OCI-LY7 (cell line): Measurements from ENCODE around the gene TECTA. TPM values are rescaled to one million over a fixed set of nuclear protein-coding genes. Genes with fewer than 3 reads are reported as not detected.
"Not testable (repeated sequence)": the region's sequence is repeated elsewhere in the genome, so short reads cannot be mapped to it uniquely, and the experiment has no call there.

Experiments
- BruUV-seq: library from RNA; stranded (reverse); fragments of 400-500 nt; replicated peaks from 2 replicates; lab custom pipeline; 2021; lab: Mats Ljungman, UMichigan
- CTCF ChIA-PET: fragments of 300-600 bp; sonication (Branson Sonifier 250); formaldehyde crosslinking; loops from one replicate; lab custom pipeline; 2022; ENCODE audit warnings: antibody characterized with exemption; ENCODE audit not compliant: unreplicated experiment; lab: Charles Lee
- POLR2A ChIA-PET: fragments of 300-600 bp; sonication (Branson Sonifier 250); formaldehyde crosslinking; loops from one replicate; lab custom pipeline; 2022; ENCODE audit warnings: antibody characterized with exemption; lab: Charles Lee
- DNase-seq: peaks from one replicate; pipeline ENCODE4 v3.0.0-alpha.2; 2015; ENCODE audit warnings: low spot score
- H2AFZ ChIP-seq: fragments of 200-600 bp; sonication (generic), shearing (Covaris generic); 2 replicates; pipeline ENCODE4 v1.6.1; 2014; ENCODE audit warnings: mild to moderate bottlenecking, antibody characterized with exemption, low read length, moderate library complexity
- H3K27ac ChIP-seq: fragments of 200-600 bp; sonication (generic); 2 replicates; pipeline ENCODE4 v1.5.1; 2014; ENCODE audit warnings: mixed run types, low read depth, mild to moderate bottlenecking, moderate library complexity, low read length, inconsistent platforms; ENCODE audit not compliant: poor library complexity, severe bottlenecking
- H3K36me3 ChIP-seq: fragments of 200-600 bp; sonication (generic); 2 replicates; pipeline ENCODE4 v1.6.1; 2014; ENCODE audit warnings: mild to moderate bottlenecking, antibody characterized with exemption, low read length, moderate library complexity, mixed read lengths; ENCODE audit not compliant: insufficient read depth
- H3K4me1 ChIP-seq: fragments of 200-600 bp; sonication (generic); 2 replicates; pipeline ENCODE4 v1.5.1; 2014; ENCODE audit warnings: mild to moderate bottlenecking, low read length; ENCODE audit not compliant: insufficient read depth, poor library complexity, severe bottlenecking
- H3K4me2 ChIP-seq: fragments of 200-600 bp; sonication (generic); 2 replicates; pipeline ENCODE4 v1.6.1; 2014; ENCODE audit warnings: mild to moderate bottlenecking, low read length
- H3K4me3 ChIP-seq: fragments of 200-600 bp; sonication (generic); 2 replicates; pipeline ENCODE4 v1.5.1; 2014; ENCODE audit warnings: mild to moderate bottlenecking, low read depth, low read length; ENCODE audit not compliant: poor library complexity, severe bottlenecking
- H3K79me2 ChIP-seq: fragments of 200-600 bp; sonication (generic); 2 replicates; pipeline ENCODE4 v1.6.1; 2016; ENCODE audit warnings: low read depth, mild to moderate bottlenecking, low read length, moderate library complexity, mixed read lengths; ENCODE audit not compliant: insufficient read depth
- H3K9me2 ChIP-seq: fragments of 200-600 bp; sonication (generic); 2 replicates; pipeline ENCODE4 v1.6.1; 2016; ENCODE audit warnings: mild to moderate bottlenecking, low read length, mixed read lengths; ENCODE audit not compliant: insufficient read depth
- H3K9me3 ChIP-seq: fragments of 200-600 bp; sonication (generic); 2 replicates; pipeline ENCODE4 v1.6.1; 2014; ENCODE audit warnings: mild to moderate bottlenecking, mixed run types, low read length, mixed read lengths
- H4K20me1 ChIP-seq: fragments of 200-600 bp; sonication (generic); 2 replicates; pipeline ENCODE4 v1.6.1; 2014; ENCODE audit warnings: mild to moderate bottlenecking, antibody characterized with exemption, low read length, moderate library complexity, mixed read lengths; ENCODE audit not compliant: insufficient read depth
- EZH2phosphoT487 ChIP-seq: fragments of 200-600 bp; sonication (generic); IDR thresholded peaks from 2 replicates; pipeline ENCODE4 v1.6.1; 2018; ENCODE audit warnings: low read depth, borderline replicate concordance, mild to moderate bottlenecking, mixed run types, antibody characterized with exemption, low read length, moderate library complexity, mixed read lengths
- intact Hi-C: fragments of 100-400 bp; cut with micrococcal nuclease; formaldehyde crosslinking; loops from one replicate; pipeline ENCODE4 v1.10.0; 2022; ENCODE audit not compliant: unreplicated experiment
- total RNA-seq, 2 experiments: library from RNA; depleted of rRNA in 1 of 2; stranded (reverse); fragments of >200 nt in 1 of 2; shearing (Covaris generic) in 1 of 2; gene quantifications; 2 replicates each; pipeline ENCODE4 v1.2.3, GENCODE V29; 2014 to 2022
- TF ChIP-seq, protein P1 (sequence below): fragments of 200-600 bp; sonication (generic); conservative IDR thresholded peaks from 2 replicates; pipeline ENCODE4 v1.5.1; 2014; ENCODE audit warnings: mild to moderate bottlenecking, antibody characterized with exemption, low read length, moderate library complexity, mixed read lengths

The TECTA gene
- total RNA-seq, 2 experiments from 2014 or later = 0.32 to 0.48 TPM

DNA sequence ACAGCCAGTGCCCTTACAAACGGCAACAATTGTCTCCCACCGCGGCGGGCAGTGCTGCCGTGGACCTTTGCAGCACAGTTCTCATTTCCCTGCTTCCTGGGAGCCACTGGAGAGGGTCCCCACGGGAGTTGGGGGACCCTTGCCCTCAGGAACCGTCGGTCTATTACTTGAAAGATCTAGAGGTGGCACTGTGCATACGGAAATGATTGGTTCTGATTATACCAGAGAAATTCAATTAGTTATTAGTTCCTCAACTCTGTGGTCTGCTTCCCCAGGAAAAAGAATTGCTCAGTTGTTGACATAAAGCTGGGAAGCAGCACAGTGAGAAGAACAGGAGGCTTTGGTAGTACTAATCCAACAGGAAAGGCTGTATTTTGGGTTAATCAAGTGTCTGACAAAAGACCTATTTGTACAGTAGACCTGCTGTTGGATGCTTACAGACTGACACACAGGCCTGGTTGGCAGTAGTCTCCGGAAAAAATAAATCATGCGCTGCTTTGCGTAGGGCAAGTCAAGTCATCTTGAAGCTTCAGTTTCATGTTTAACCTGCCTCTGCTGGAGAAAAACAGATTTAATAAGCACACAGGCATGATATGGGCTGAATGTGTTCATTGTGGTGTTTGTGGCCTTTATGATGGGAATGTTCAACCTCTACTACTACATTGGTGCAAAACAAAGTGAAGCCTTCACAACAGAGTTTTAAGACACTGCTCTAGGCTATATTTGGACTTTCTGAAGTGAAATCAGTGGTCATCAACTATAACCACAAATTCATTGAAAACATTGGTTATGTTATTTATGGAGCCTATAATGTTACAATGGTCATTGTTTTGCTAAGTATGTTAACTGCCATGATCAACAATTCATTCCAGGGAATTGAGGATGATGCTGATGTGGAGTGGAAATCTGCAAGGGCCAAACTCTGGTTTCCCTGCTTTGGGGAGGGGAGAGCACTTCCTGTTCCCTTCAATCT, 136.9 kb downstream of the TECTA start:
- Histone ChIP-seq H3K4me3 (peak overlapping the region; percentile 49), H4K20me1 (no peaks in the 10 kb centered on the region), H2AFZ (peak overlapping the region; percentile 98), H3K9me3 (no peaks in the 10 kb centered on the region), H3K4me1 (peaks cover 29% of the 10 kb centered on the region), H3K9me2 (no peaks in the 10 kb centered on the region), H3K36me3 (no peaks in the 10 kb centered on the region), H3K79me2 (no peaks in the 10 kb centered on the region), H3K4me2 (peak overlapping the region; percentile 75), H3K27ac (peak overlapping the region; percentile 55)
- DNase-seq = peak; percentile 33
- POLR2A ChIA-PET = interaction anchor here (1.0 kb wide), 1 partner anchor 8 kb away, joined by 5 read pairs; no protein-coding TSS in a partner anchor
- intact Hi-C loops = loop anchor here (5.0 kb wide), 1 partner anchor 54 kb away; the partner anchor contains the start of gene SC5D
- no TSS peak for BruUV-seq
- CTCF ChIA-PET = no interaction called here
- TF ChIP-seq EZH2phosphoT487 = no peak
- TF ChIP-seq, protein P1, sequence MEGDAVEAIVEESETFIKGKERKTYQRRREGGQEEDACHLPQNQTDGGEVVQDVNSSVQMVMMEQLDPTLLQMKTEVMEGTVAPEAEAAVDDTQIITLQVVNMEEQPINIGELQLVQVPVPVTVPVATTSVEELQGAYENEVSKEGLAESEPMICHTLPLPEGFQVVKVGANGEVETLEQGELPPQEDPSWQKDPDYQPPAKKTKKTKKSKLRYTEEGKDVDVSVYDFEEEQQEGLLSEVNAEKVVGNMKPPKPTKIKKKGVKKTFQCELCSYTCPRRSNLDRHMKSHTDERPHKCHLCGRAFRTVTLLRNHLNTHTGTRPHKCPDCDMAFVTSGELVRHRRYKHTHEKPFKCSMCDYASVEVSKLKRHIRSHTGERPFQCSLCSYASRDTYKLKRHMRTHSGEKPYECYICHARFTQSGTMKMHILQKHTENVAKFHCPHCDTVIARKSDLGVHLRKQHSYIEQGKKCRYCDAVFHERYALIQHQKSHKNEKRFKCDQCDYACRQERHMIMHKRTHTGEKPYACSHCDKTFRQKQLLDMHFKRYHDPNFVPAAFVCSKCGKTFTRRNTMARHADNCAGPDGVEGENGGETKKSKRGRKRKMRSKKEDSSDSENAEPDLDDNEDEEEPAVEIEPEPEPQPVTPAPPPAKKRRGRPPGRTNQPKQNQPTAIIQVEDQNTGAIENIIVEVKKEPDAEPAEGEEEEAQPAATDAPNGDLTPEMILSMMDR = peak; percentile 47; the same call in 1 of the 2 replicates

DNA sequence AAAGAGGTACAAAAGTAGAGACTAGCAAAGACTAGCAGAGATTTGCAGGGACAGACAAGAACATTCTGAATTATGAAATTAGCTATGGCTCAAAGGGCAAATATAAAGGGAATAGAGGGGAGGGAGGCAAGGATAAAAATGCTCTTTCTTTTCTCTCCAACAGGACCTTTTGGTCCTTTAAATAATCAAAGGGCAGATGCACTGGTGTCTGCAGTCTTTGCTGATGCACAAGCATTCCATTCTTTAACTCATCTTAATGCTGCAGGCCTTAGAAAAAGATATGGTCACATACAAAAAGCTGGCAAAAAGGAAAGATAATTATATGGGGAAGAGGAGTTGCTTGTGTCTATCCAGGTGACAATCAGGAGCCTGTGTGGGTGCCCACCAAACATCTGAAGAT, 137.9 kb downstream of the TECTA start:
- no peak overlapping the region for H3K27ac ChIP-seq
- H3K4me2 ChIP-seq = no peak overlapping the region
- no peak overlapping the region for H2AFZ ChIP-seq
- H3K36me3 ChIP-seq = no peaks in the 10 kb centered on the region
- DNase-seq = no peak
- peaks cover 29% of the 10 kb centered on the region for H3K4me1 ChIP-seq
- H3K79me2 ChIP-seq = no peaks in the 10 kb centered on the region
- BruUV-seq = no TSS peak
- no peaks in the 10 kb centered on the region for H3K9me3 ChIP-seq
- POLR2A ChIA-PET = no interaction called here
- no peaks in the 10 kb centered on the region for H4K20me1 ChIP-seq
- CTCF ChIA-PET = no interaction called here
- no peaks in the 10 kb centered on the region for H3K9me2 ChIP-seq
- intact Hi-C loops = loop anchor here (5.0 kb wide), 1 partner anchor 53 kb away; the partner anchor contains the start of gene SC5D
- no peak overlapping the region for H3K4me3 ChIP-seq
- TF ChIP-seq, protein P1 = no peak
- no peak for TF ChIP-seq EZH2phosphoT487

DNA sequence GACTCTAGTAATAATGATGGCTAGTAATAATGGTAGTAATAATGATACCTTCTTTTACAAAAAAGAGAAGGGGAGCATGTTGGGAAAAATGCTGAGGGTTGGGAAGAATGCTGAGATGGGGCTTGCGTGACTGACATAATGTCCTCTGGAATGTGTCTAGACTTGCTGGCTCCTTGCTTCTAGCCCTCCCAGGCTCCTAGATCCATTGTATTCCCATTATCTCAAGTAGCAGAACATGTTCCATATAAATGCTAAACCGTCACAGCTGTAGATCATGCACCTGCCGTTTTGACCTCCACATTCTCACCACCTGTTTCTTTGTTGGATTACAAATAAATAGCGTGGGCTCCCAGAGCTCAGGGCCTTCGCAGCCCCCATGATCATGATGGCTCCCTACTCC, 139.0 kb downstream of the TECTA start:
- H3K27ac ChIP-seq, H3K9me2 ChIP-seq, POLR2A ChIA-PET, H3K79me2 ChIP-seq, H3K9me3 ChIP-seq, H3K4me3 ChIP-seq, BruUV-seq, DNase-seq, H3K4me2 ChIP-seq, H4K20me1 ChIP-seq, H2AFZ ChIP-seq, H3K36me3 ChIP-seq, intact Hi-C loops, CTCF ChIA-PET: not testable (repeated sequence)
- H3K4me1 ChIP-seq = peaks cover 29% of the 10 kb centered on the region
